MM.1S (cell line): ENCODE data around the gene TANC1.

ENCODE experiments used
- EZH2 ChIP-seq: fragments of 300-600 bp; sonication (generic); optimal IDR thresholded peaks from 2 replicates; pipeline ENCODE3; 2017; ENCODE audit warnings: low read depth, mild to moderate bottlenecking, antibody characterized with exemption, low read length, mixed read lengths
- EZH2phosphoT487 ChIP-seq: fragments of 300-600 bp; sonication (generic); IDR thresholded peaks from 2 replicates; pipeline ENCODE4 v1.6.1; 2018; ENCODE audit warnings: antibody characterized with exemption, low read length
- TF ChIP-seq, protein P1 (sequence below): fragments of 300-600 bp; sonication (generic); IDR thresholded peaks from 2 replicates; pipeline ENCODE4 v1.5.1; 2016; ENCODE audit warnings: antibody characterized with exemption, low read length, mixed read lengths

DNA sequence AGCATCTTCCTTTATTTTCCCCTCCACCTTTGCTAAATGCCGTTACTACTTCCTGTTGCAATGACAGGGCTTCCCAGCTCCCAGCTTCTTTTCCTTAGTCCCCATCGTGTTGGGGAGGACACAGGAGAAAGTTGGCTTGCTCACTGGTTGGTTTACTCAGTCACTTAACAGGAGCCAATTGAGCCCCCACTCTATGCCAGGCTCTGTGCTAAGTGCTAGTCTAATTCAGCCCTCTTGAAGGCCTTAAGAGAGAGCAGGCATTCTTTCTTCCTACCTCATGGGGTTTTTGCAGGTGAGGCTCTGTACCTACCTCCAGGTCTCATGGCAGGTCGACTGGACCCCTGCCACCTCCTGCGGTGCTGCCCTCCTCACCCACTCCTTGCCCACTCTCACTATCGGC, 20.1 kb downstream of the TANC1 start:
- TF ChIP-seq EZH2phosphoT487 (no peak), EZH2 (no peak)
- TF ChIP-seq, protein P1, sequence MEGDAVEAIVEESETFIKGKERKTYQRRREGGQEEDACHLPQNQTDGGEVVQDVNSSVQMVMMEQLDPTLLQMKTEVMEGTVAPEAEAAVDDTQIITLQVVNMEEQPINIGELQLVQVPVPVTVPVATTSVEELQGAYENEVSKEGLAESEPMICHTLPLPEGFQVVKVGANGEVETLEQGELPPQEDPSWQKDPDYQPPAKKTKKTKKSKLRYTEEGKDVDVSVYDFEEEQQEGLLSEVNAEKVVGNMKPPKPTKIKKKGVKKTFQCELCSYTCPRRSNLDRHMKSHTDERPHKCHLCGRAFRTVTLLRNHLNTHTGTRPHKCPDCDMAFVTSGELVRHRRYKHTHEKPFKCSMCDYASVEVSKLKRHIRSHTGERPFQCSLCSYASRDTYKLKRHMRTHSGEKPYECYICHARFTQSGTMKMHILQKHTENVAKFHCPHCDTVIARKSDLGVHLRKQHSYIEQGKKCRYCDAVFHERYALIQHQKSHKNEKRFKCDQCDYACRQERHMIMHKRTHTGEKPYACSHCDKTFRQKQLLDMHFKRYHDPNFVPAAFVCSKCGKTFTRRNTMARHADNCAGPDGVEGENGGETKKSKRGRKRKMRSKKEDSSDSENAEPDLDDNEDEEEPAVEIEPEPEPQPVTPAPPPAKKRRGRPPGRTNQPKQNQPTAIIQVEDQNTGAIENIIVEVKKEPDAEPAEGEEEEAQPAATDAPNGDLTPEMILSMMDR = no peak
